Measurements from ENCODE around the gene HOXA7.

Gene HOXA7

GRCh38 chr7:27109466-27110185, 46.8 kb downstream of the HOXA7 start:
- no peak for TF ChIP-seq CTCF (conservative IDR thresholded peaks at IDR 0.05; ENCODE audit: low read depth, low read length)
- no peak overlapping the region for H3K4me3 ChIP-seq (ENCODE audit: low read depth, low read length)
- DNase-seq (ENCODE audit: low read depth): no peak

- no peak overlapping the region for H3K4me3 ChIP-seq (ENCODE audit: low read depth, low read length)
- no peak for TF ChIP-seq CTCF (conservative IDR thresholded peaks at IDR 0.05; ENCODE audit: low read depth, low read length)
- no peak for DNase-seq (ENCODE audit: low read depth)
Measured at GRCh38 chr7:27108390-27109127, 47.9 kb downstream of the HOXA7 start.

- H3K4me3 ChIP-seq (ENCODE audit: low read depth, low read length): no peak overlapping the region
- DNase-seq (ENCODE audit: low read depth): no peak
- no peak for TF ChIP-seq CTCF (conservative IDR thresholded peaks at IDR 0.05; ENCODE audit: low read depth, low read length)
Measured at GRCh38 chr7:27107391-27108381, 48.8 kb downstream of the HOXA7 start.

GRCh38 chr7:27106901-27107240, 49.6 kb downstream of the HOXA7 start:
- no peak for DNase-seq (ENCODE audit: low read depth)
- H3K4me3 ChIP-seq (ENCODE audit: low read depth, low read length): no peak overlapping the region
- TF ChIP-seq CTCF (conservative IDR thresholded peaks at IDR 0.05; ENCODE audit: low read depth, low read length): no peak

DNA sequence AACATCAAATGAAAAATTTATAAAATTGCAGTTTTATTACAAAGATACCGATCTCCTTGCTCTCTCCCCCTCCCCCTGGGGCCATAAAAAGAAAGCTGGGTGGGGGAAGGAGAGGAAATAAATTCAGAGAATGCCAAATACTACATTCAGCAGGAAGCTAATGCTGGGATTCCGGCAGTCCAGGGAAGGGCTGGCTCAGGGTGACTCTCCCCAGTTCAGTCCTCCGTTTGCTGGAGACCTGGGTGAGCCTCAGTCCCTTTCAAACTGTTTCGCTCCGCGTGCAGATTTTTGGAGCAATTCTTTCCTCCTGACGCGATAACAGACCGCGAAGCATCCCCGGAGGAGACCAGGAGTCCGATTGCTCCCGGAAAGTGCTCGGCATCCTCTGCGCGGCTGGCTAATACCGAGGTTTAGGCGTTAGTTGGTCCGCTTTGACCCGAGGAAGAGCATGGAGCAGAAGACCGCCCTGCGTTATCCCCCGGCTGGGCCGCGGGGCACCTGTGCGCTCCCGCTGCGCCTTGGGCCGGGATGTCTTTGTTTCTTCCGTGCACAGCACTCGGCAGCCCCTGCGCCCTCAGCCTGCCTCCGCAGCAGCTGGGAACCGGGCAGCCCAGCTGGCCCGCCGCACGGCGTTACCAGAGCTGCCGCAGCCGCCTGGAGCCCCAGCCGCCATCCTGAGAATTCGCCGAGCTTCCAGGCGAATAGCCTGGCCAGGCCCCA, 50.1 kb downstream of the HOXA7 start:
- no peak for DNase-seq (ENCODE audit: low read depth)
- no peak for TF ChIP-seq CTCF (conservative IDR thresholded peaks at IDR 0.05; ENCODE audit: low read depth, low read length)
- no peak overlapping the region for H3K4me3 ChIP-seq (ENCODE audit: low read depth, low read length)

- no peak for DNase-seq (ENCODE audit: low read depth)
- H3K4me3 ChIP-seq (ENCODE audit: low read depth, low read length): no peak overlapping the region
- no peak for TF ChIP-seq CTCF (conservative IDR thresholded peaks at IDR 0.05; ENCODE audit: low read depth, low read length)
Measured at GRCh38 chr7:27105301-27106031, 51.0 kb downstream of the HOXA7 start.

Measured in choroid plexus epithelial cell (primary cell).